ENCODE data around the gene MRPL27. TPM values are rescaled to one million over a fixed set of nuclear protein-coding genes. Genes with fewer than 3 reads are reported as not detected.
A peak's percentile ranks its signal among the peaks of the same experiment; 100 is the strongest.

Gene MRPL27
- total RNA-seq, 1 experiment from 2014 or later: 79.0 TPM

DNA sequence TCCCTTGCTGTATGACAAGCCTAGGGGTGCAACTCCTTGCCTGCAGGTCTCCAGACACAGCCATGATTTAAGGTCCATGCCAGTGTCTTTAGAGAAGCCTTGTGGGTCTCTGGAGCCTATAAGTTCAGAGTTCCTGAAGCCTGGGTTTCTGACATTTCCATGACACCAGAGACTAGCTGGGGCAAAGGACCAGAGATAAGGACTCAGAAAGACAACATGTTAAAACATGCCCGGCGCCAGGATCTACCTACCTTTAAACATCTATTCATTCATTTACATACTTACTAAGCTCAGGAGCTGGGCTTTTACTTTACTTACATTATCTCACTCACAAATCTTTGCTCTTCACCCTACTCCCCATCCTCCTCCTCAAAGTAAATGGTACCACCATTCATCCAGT lies 1.5 kb downstream of the MRPL27 start:
- no TSS peak for BruUV-seq (replicated peaks)
- peak overlapping the region; percentile 3 for H3K27ac Mint-ChIP-seq (ENCODE audit: unreplicated experiment)
- H3K4me3 Mint-ChIP-seq (ENCODE audit: low read depth, unreplicated experiment): peak overlapping the region; percentile 89
- intact Hi-C loops (cut with micrococcal nuclease; ENCODE audit: unreplicated experiment): no loop called here
- peaks cover 16% of the 10 kb centered on the region for H3K4me1 Mint-ChIP-seq (ENCODE audit: low read depth, unreplicated experiment)
- no peak for DNase-seq
- peaks cover 41% of the 10 kb centered on the region for H3K36me3 Mint-ChIP-seq (ENCODE audit: insufficient read depth, unreplicated experiment)
- TF ChIP-seq, protein P1, sequence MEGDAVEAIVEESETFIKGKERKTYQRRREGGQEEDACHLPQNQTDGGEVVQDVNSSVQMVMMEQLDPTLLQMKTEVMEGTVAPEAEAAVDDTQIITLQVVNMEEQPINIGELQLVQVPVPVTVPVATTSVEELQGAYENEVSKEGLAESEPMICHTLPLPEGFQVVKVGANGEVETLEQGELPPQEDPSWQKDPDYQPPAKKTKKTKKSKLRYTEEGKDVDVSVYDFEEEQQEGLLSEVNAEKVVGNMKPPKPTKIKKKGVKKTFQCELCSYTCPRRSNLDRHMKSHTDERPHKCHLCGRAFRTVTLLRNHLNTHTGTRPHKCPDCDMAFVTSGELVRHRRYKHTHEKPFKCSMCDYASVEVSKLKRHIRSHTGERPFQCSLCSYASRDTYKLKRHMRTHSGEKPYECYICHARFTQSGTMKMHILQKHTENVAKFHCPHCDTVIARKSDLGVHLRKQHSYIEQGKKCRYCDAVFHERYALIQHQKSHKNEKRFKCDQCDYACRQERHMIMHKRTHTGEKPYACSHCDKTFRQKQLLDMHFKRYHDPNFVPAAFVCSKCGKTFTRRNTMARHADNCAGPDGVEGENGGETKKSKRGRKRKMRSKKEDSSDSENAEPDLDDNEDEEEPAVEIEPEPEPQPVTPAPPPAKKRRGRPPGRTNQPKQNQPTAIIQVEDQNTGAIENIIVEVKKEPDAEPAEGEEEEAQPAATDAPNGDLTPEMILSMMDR (IDR thresholded peaks at IDR 0.05; ENCODE audit: unreplicated experiment): no peak
- H3K9me3 Mint-ChIP-seq (ENCODE audit: low read depth, unreplicated experiment): no peaks in the 10 kb centered on the region
- no peaks in the 10 kb centered on the region for H3K27me3 Mint-ChIP-seq (ENCODE audit: unreplicated experiment)
- CTCF ChIA-PET: no interaction called here

DNA sequence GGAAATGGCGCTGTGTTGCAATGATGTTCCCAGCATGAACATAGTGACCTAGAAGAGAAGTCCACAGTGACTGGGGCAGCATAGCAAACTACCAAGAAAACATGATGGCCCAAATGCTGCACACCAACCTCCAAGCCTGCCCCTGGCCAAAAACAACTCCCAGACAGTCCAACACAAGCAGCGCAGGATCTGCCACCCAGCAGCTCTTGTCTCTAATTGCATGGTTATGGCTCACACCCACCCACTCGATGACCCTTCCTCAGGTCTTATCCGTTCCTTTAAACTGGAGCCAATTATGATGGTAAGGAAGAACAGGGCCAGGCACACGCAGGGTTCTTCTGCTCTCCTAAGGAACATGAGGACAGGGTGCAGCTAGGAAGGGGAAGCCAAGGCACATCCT lies 2.9 kb downstream of the MRPL27 start:
- Mint-ChIP-seq H3K4me1 (ENCODE audit: low read depth, unreplicated experiment) (peaks cover 16% of the 10 kb centered on the region), H3K4me3 (ENCODE audit: low read depth, unreplicated experiment) (no peak overlapping the region)

DNA sequence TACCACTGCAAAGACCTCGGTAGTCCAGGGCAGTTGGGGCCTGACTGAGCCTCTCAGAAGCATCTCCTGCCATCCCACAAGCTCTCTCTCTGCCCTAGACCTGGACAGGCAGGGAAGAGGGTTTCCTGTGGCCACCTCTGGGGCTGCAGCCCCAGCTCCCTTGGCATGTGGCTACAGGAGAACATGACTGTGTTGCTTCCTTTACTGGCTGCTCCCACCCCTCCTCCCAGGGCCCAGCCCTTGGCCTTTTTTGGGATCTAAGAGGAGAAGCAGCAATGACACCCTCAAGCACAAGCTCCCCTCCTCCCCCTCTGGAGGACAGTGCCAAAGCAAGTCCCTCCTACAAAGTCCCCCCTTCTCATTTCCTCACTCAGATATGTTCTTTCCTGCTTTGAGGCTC lies 5.6 kb downstream of the MRPL27 start:
- CTCF ChIA-PET: interaction anchor here (0.6 kb wide), 1 partner anchor 819 kb away, joined by 3 read pairs; no protein-coding TSS in a partner anchor
- Mint-ChIP-seq H3K4me1 (ENCODE audit: low read depth, unreplicated experiment) (peaks cover 12% of the 10 kb centered on the region), H3K9me3 (ENCODE audit: low read depth, unreplicated experiment) (no peaks in the 10 kb centered on the region), H3K36me3 (ENCODE audit: insufficient read depth, unreplicated experiment) (peaks cover 36% of the 10 kb centered on the region), H3K27ac (ENCODE audit: unreplicated experiment) (no peak overlapping the region), H3K4me3 (ENCODE audit: low read depth, unreplicated experiment) (no peak overlapping the region), H3K27me3 (ENCODE audit: unreplicated experiment) (no peaks in the 10 kb centered on the region)
- intact Hi-C loops (cut with micrococcal nuclease; ENCODE audit: unreplicated experiment): no loop called here
- no peak for DNase-seq
- no TSS peak for BruUV-seq (replicated peaks)
- TF ChIP-seq, protein P1 (IDR thresholded peaks at IDR 0.05; ENCODE audit: unreplicated experiment): no peak

More for the DNA sequence above, 2.9 kb downstream of the MRPL27 start:
- no peaks in the 10 kb centered on the region for H3K9me3 Mint-ChIP-seq (ENCODE audit: low read depth, unreplicated experiment)
- no TSS peak for BruUV-seq (replicated peaks)
- no peak for DNase-seq
- H3K36me3 Mint-ChIP-seq (ENCODE audit: insufficient read depth, unreplicated experiment): peaks cover 42% of the 10 kb centered on the region
- CTCF ChIA-PET: no interaction called here
- TF ChIP-seq, protein P1 (IDR thresholded peaks at IDR 0.05; ENCODE audit: unreplicated experiment): no peak
- H3K27me3 Mint-ChIP-seq (ENCODE audit: unreplicated experiment): no peaks in the 10 kb centered on the region
- intact Hi-C loops (cut with micrococcal nuclease; ENCODE audit: unreplicated experiment): no loop called here
- H3K27ac Mint-ChIP-seq (ENCODE audit: unreplicated experiment): no peak overlapping the region

GRCh38 chr17:50365649-50366393 lies 7.2 kb downstream of the MRPL27 start:
- Mint-ChIP-seq H3K9me3 (ENCODE audit: low read depth, unreplicated experiment) (no peaks in the 10 kb centered on the region), H3K27ac (ENCODE audit: unreplicated experiment) (no peak overlapping the region), H3K36me3 (ENCODE audit: insufficient read depth, unreplicated experiment) (peaks cover 32% of the 10 kb centered on the region), H3K4me3 (ENCODE audit: low read depth, unreplicated experiment) (no peak overlapping the region), H3K4me1 (ENCODE audit: low read depth, unreplicated experiment) (no peaks in the 10 kb centered on the region), H3K27me3 (ENCODE audit: unreplicated experiment) (no peaks in the 10 kb centered on the region)
- CTCF ChIA-PET: interaction anchor here (0.8 to 5.9 kb wide), 2 partner anchors 9 to 31 kb away, joined by 3 to 28 read pairs; partner anchors contain the start of gene LRRC59
- TF ChIP-seq, protein P1 (IDR thresholded peaks at IDR 0.05; ENCODE audit: unreplicated experiment): no peak
- DNase-seq: no peak
- BruUV-seq (replicated peaks): no TSS peak
- intact Hi-C loops (cut with micrococcal nuclease; ENCODE audit: unreplicated experiment): no loop called here

Measured in Calu3 (cell line).